Activated CD8-positive, alpha-beta memory T cell treated with anti-CD3 and anti-CD28 coated beads for 36 hours (primary cell): ENCODE results near the gene MED13L. TPM values are rescaled to one million over a fixed set of nuclear protein-coding genes. Genes with fewer than 3 reads are reported as not detected.
"Not testable (repeated sequence)": the region's sequence is repeated elsewhere in the genome, so short reads cannot be mapped to it uniquely, and the experiment has no call there.

ENCODE experiments used
- CTCF ChIA-PET: fragments of 350-600 bp; sonication (Branson Sonifier 250); formaldehyde crosslinking; loops from one replicate; lab custom pipeline; 2021; ENCODE audit warnings: antibody characterized with exemption; lab: Charles Lee
- POLR2A ChIA-PET: fragments of 350-600 bp; sonication (Branson Sonifier 250); formaldehyde crosslinking; loops from one replicate; lab custom pipeline; 2021; ENCODE audit warnings: antibody characterized with exemption; lab: Charles Lee
- total RNA-seq, 2 experiments: library from RNA; stranded (reverse); gene quantifications; one replicate each; pipeline ENCODE4 v1.2.3, GENCODE V29; 2021

Gene MED13L
- total RNA-seq, 2 experiments from 2014 or later = 39.4 to 42.8 TPM

DNA sequence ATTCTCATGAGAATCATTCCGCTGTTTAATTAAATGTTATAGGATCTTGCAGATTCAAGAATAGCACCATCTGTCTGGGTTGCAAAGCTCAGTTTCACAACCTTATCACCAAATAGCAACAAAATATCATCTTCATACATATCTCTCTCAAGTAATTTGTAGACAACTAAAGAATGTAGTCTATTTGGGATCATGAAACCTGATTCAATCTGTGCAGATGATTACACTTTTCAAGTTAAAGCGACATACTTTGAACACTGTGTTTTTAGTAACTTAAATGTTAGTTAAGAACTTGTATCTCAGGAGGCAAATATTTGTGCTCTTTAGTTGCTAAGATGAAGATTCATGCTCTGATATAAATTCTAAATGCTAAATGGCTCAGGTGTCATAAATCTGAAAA, 14.8 kb downstream of the MED13L start:
- CTCF ChIA-PET = interaction anchor here (0.9 kb wide), 1 partner anchor 9 kb away, joined by 3 read pairs; no protein-coding TSS in a partner anchor
- POLR2A ChIA-PET = interaction anchor here (1.1 kb wide), 1 partner anchor 119 kb away, joined by 3 read pairs; no protein-coding TSS in a partner anchor

DNA sequence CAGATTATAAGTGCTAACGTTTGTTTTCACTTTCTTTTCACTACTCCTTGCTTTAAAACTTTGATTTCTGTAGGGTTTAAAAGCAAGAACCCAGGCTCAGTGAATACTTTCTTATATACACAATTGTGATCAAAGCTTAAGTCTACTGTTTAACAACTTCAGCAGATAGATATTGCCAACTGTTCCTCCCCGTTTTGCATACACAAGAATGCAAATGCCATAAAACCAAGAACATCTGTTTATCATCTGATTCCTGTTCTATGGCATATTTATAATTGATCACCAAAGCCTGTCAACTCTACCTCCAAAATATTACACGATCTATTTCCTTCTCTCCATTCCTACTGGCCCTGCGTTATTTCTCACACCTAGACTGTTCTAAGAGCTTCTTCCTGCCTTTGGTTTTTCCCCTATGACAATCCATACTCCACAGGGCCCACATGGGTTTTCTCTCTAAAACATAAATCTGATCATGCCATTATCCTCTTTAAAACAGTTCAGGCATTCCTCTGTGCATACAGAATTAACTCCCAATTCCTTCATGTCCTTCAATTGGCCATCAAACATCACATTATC, 15.9 kb downstream of the MED13L start:
- CTCF ChIA-PET = no interaction called here
- POLR2A ChIA-PET = interaction anchor here (1.1 kb wide), 1 partner anchor 118 kb away, joined by 3 read pairs; no protein-coding TSS in a partner anchor

DNA sequence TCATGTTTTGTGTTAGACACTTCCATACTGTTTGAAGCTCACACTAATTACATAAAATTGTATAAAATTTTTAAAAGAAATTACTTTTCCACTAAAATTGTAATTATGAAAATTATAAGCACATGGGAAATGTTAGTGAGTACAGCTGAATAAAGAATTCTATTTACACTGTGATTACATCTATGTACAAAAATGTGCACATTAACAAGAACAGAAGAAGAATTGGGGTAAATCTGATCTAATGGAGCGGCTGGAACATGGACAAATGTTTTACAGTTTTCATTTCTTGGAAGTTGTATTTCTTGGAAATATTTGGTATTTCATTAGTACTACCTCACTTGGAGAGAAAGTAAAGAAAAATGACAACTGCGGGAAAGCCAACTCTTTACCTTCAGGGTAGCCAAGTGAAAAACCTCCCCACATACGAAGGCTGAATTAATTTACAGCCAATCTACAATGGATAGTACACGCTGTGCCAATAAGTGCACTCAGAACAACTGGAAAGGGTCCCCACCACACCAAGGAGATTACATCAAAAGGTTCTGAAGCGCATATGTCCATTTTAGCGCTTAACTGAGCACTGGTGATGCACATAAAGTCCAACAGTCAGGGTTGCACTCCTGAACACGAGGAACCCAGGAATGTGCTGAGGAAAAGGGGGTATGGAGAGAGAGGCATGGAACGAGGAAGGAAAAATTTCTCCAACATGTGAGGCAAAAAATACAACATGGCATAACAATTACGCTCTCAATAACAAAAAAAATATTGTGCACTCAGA, 17.5 kb downstream of the MED13L start:
- ChIA-PET POLR2A (no interaction called here), CTCF (no interaction called here)

DNA sequence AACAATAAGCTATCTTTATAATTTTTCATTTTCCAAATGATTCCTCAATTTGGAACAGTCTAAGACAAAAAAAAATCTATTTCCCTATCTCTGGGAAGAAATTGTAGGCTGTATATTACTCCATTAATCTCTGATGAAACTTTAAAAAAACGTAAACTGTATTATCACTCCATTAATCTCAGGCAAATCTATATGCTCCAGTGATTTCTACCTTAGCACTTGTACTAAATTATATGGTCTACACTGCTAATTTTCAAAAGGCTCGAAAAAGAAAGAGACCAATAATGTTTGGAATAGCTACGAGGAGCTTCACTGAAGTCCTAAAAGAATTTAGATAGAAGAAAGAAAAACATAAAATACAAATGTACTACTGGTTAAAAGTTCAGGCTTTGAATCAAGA, 19.7 kb downstream of the MED13L start:
- ChIA-PET POLR2A (no interaction called here), CTCF (interaction anchor here (1.4 kb wide), 1 partner anchor 9 kb away, joined by 4 read pairs; no protein-coding TSS in a partner anchor)

DNA sequence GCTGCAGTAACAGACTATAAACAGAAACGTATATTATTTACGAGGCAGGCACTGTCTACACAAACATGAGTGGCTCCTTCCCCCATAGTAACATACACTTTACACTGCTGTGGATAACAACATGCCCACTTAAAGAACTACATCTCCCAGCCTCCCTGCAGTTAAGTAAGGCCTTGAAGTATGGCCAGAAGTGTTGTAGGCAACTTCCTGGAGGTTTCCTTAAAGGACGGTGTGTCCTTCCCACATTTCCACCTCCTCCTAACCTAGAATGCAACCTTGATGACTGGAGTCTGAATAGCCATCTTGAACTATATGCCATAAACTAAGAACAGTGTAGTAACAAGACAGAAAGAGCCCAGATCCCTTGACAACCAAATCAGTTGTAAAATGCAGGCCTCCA, 20.3 kb downstream of the MED13L start:
- ChIA-PET POLR2A (no interaction called here), CTCF (interaction anchor here (1.4 kb wide), 1 partner anchor 9 kb away, joined by 4 read pairs; no protein-coding TSS in a partner anchor)

DNA sequence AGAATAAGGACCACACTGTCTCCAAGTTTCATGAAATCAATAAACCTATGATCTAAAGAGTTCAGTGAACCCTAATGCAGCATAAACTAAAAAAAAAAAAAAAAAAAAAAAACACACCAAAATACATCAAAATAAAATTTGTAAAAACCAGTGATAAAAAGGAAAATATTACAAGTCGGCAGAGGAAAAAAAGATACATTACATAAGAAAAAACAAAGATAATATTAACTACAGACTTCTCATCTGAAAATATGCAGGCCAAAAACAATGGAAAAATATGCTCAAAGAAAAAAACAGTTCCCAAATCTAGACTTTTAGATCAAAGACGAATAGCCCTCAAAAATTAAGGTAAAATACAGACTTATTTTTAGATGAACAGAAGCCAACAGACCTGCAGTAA, 27.6 kb downstream of the MED13L start:
- ChIA-PET POLR2A (no interaction called here), CTCF (no interaction called here)

DNA sequence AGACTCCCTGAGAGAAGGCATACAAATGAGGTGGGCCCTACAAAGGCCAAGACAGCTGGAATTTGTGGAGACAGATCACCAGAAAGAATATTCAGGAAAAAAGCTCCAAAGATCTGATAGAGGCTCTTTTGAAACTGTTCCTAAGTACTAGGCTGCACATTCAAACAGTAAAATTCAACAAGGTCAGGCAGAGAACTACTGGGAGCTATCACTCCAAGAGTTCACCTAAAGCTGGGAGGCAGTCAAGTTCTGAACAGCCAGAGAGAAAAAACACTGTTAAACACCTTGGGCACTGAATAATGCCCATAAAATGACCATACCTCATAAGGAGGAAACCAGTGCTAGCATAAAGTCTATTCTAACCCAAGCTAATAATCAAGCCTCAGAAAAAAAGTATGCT, 28.6 kb downstream of the MED13L start:
- ChIA-PET CTCF (interaction anchor here (1.0 kb wide), 1 partner anchor 9 kb away, joined by 4 read pairs; no protein-coding TSS in a partner anchor), POLR2A (no interaction called here)

DNA sequence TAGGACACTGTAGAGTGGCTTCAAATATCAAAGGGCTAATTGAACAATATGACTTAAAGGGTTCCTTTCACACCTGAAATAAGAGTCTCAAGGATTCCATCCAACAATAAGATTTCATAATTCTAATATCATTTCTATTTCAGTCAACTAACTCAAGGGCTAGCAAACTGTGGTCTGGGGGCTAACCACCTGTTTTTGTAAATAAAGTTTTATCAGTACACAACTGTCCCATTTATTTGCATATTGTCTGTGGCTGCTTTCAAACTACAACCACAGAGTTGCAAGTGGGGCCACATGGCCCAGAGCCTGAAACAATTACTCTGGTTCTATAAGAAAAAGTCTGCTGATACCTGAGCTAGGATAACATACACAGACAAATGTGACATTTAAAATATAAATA, 29.1 kb downstream of the MED13L start:
- POLR2A ChIA-PET = no interaction called here
- CTCF ChIA-PET = interaction anchor here (1.0 kb wide), 1 partner anchor 9 kb away, joined by 4 read pairs; no protein-coding TSS in a partner anchor

DNA sequence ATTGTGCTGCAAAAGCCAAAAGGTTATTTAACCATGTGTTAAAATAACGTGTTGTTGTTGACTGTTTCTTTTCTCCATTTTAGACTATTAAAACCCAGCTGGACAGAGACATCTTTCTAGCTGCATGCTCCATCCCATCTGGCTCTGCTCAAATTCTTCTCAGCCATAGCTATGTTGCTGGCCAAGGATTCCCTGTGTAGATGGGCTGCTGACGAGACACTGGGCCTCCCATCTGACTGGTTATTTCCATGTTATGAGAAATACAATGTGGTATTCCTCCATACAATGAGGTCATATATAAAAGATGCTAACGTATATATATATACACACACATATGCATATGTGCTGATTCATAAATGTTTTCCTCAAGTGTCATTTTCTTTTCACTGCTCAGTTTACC, 30.1 kb downstream of the MED13L start:
- CTCF ChIA-PET = no interaction called here
- POLR2A ChIA-PET = no interaction called here

DNA sequence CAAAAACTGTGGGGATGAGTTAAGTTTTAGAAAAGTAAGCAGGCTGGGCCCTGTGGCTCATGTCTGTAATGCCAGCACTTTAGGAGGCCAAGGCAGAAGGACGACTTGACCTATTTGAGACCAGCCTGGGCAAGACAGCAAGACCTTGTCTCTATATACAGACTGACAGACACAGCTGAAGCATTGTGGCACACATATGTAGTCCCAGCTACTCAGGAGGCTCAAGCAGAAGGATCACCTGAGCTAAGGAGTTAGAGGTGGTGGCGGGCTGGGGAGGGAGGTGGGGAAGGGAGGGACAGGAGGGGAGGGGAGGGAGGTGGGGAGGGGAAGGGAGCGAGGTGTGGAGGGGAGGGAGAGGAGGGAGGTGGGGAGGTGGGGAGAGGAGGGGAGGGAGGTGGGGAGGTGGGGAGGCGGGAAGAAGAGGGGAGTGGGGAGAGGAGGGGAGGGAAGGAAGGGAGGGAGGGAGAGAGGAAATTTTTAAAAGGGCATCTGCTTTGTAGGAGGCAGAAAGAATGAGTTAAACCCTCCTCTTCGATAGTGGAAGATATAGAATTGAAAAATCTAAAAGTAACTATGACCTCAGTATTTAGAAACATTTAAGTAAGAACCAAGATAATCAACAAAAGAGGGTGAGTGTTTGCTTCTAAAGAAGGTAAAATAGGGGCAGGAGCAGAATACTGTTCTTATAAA, 30.9 kb downstream of the MED13L start:
- ChIA-PET POLR2A (no interaction called here), CTCF (interaction anchor here (0.5 kb wide), 1 partner anchor 30 kb away, joined by 3 read pairs; no protein-coding TSS in a partner anchor)

DNA sequence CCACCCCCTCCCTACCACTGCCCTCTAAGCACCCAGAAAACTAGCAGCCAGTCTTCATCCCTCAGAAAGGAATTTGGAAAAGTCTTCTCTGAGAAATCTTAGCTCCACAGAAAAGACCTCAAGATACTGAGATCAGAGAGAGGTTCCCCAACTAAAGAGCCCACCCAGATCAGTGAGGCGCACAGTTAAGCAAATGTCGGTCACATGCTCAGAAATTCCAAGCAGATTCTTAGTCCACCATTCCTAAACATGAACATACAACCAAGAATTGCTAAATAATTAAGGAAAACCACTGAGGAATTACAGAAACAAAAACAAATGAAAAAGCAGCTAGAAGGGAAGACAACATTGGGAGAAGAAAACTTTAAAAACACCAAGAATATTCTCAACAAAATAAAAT, 32.3 kb downstream of the MED13L start:
- CTCF ChIA-PET = no interaction called here
- POLR2A ChIA-PET = no interaction called here

DNA sequence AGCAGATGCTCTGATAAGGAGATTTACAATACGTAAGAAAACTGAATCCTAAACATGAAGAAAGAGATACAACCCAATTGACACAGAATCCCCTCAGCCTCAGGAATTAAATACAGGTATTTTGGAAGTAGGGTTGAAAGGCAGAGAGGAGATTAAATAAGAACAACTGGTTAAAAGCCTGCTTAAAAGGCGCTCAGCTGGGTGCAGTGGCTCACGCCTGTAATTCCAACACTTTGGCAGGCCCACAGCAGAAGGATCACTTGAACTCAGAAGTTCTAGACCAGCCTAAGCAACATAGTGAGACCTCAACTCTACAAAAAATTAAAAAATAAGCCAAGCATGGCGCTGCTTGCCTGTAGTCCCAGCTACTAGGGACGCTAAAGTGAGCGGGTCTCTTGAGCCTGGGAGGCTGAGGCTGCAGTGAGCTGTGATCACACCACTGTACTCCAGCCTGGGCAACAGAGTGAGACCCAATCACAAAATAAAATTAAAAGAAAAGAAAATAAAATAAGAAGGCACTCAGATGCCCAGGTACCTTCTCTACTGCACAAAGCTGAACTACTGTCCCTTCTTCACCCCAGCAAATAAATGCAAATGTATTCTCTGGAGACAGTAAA, 32.9 kb downstream of the MED13L start:
- ChIA-PET POLR2A (no interaction called here), CTCF (no interaction called here)

DNA sequence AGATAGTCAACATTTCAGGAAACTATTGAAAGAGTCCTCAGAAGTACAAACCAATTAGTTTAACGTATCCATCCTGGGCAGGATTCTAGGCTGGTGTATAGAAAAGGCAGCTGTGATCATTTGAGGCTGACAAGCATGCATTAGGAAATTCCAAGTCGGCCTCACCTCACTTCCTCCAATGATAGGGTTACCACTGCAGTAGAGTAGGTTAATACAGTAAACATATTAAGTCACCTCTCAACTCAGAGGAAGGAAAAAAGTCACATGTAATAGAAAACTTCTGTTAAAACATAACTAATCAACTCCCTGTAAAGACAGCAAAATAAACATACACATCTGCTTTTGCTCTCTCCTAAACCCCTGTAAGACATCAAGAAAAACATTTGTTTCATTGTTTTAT, 33.5 kb downstream of the MED13L start:
- POLR2A ChIA-PET = no interaction called here
- CTCF ChIA-PET = no interaction called here

DNA sequence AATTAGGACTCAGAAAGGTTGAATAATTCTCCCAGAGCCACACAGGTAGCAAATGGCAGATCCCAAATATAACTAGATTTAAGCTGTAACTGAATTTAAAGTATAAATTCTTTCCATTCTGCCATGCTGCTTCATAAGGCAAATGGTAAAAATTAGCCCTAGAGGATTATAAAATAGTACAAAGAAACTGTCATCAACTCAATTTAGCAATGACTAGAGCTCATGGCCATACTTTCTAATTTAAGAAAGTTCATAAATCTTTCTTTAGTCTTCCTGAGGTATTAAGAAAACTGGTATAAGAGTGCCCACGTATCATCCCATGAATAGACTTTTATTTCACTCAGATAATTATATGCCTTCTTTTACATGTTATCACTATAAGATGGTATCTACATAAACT, 34.8 kb downstream of the MED13L start:
- ChIA-PET CTCF (interaction anchor here (1.1 kb wide), 1 partner anchor 34 kb away, joined by 3 read pairs; no protein-coding TSS in a partner anchor), POLR2A (no interaction called here)

DNA sequence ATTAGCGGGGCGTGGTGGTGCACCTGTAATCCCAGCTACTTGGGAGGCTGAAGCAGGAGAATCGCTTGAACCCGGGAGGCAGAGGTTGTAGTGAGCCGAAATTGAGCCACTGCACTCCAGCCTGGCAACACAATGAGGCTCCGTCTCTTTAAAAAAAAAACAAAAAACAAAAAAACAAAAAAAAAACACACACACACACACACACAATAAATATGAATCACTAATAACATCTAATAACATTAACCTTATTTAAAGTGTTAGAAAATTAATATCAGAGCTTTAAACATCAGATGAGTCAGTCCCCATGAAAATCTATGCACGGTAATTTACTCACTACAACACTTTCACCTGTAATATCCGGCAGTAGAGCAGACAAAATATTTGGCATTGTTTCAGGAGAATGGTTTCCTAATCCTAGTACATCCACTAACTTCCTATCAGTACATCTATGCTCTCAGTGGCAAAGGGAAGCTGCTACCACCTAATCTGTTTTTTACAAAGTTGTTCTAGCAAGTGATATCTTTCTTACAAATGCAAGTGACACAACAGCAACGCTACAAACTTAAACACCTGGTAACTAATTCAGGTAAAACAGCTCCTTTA, 36.2 kb downstream of the MED13L start:
- CTCF ChIA-PET = interaction anchor here (0.7 kb wide), 1 partner anchor 236 kb away, joined by 3 read pairs; no protein-coding TSS in a partner anchor
- POLR2A ChIA-PET = no interaction called here

DNA sequence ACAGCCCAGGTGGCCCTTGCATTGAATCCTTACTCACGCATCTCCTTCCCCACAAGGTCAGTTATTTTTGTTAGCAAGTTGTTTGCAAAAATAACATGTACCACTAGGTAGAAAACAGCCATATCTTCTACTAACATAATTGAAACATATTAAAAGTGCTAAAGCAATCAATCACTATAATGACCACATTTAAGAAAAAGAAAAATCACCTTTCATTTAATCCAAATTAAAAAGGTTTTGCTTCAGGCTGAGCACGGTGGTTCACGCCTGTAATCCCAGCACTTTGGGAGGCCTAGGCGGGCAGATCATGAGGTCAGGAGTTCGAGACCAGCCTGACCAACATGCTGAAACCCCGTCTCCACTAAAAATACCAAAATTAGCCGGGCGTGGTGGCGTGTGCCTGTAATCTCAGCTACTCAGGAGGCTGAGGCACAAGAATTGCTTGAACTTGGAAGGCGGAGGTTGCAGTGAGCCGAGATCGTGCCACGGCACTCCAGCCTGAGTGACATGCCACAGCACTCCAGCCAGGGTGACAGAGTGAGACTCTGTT, 38.8 kb downstream of the MED13L start:
- POLR2A ChIA-PET, CTCF ChIA-PET: not testable (repeated sequence)

DNA sequence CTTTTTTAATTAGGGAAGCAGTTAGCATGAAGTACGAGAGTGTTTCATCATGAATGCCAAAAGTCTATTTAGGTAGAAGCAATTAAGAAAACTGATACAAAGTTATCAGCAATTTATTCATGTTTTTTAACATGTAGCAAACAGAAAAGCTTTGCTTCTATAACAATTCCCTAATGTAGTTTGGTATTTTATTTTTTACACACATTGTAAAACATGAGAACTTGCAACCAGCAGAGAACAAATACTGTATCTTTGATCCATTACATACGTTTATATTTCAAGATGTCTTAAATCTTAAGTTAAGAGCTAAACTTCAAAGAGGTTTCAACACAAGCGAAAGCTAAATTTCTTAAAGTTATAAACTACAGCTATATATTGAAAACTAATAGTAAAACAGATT, 39.3 kb downstream of the MED13L start:
- ChIA-PET CTCF (no interaction called here), POLR2A (no interaction called here)

DNA sequence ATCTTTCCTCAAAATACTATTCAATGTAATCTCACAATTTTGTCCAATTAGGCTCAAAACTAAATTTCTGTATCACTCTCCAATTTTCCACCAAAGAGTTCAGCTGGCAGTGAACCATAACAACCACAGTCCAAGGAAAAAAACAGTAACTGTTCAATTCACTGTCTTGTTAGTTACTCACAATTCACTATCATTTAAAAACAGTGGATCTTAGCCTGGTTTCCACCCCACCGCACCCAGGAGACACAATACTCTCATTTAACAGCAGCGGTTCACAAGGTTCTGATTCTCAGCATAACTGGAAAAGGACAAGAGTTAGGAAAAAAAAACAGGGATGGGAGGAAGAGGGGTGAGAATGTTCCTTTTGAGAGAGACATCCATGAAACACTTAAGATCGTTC, 40.5 kb downstream of the MED13L start:
- POLR2A ChIA-PET = no interaction called here

More for the DNA sequence above, 40.5 kb downstream of the MED13L start:
- CTCF ChIA-PET = interaction anchor here (0.9 kb wide), 1 partner anchor 42 kb away, joined by 3 read pairs; no protein-coding TSS in a partner anchor
